Pancreas (tissue), 10 donors: ENCODE data around the gene APOBEC4. TPM values are rescaled to one million over a fixed set of nuclear protein-coding genes. Genes with fewer than 3 reads are reported as not detected.

Experiments
- ATAC-seq, 4 donors: fragments of 200-7000 bp; cut with Tn5 transposase; one replicate each; pipeline versions ENCODE4 v1.8.0 to v1.9.1; 2020; ENCODE audit warnings: mild to moderate bottlenecking in 4 of 4, moderate library complexity in 4 of 4
- DNase-seq, 6 donors: peaks; one replicate each; pipeline ENCODE4 v3.0.0-alpha.2; 2020
- FAIRE-seq: peaks from 2 replicates; lab custom pipeline; 2012; peaks lifted over from hg19 to GRCh38; lab: Jason Lieb, UNC
- H3K27ac ChIP-seq, 4 donors: fragments of 200-600 bp; sonication (generic); 1 replicate in 3 of 4; 2 replicates in 1 of 4; pipeline versions ENCODE4 v1.5.0 to v1.8.0; 2020
- H3K27me3 ChIP-seq, 4 donors: fragments of 200-600 bp; one replicate each; pipeline ENCODE4 v1.8.0; 2021
- H3K36me3 ChIP-seq, 3 donors: fragments of 200-600 bp; sonication (generic) in 1 of 3; one replicate each; pipeline versions ENCODE4 v1.5.0 to v1.8.0; 2020 to 2021
- H3K4me1 ChIP-seq, 3 donors: fragments of 200-600 bp; one replicate each; pipeline ENCODE4 v1.8.0; 2021
- H3K4me3 ChIP-seq, 4 donors: fragments of 200-600 bp; sonication (generic) in 2 of 4; one replicate each; pipeline versions ENCODE4 v1.5.0 to v1.8.0; 2020 to 2021
- H3K9me3 ChIP-seq, 4 donors: fragments of 200-600 bp; one replicate each; pipeline ENCODE4 v1.8.0; 2021
- CTCF ChIP-seq, 4 donors: fragments of 200-600 bp; sonication (generic) in 3 of 4; IDR thresholded peaks; one replicate each; pipeline versions ENCODE4 v1.5.0 to v1.8.0; 2021; ENCODE audit warnings: antibody characterized with exemption in 4 of 4
- WGBS, 2 donors: extraction: QIAGEN DNeasy Blood & Tissue Kit; methylation state at CpG; one replicate each; pipeline ENCODE4 v1.1.7; 2013; 5-methylcytosine and 5-hydroxymethylcytosine counted together
- intact Hi-C, 3 donors: fragments of 100-400 bp; cut with DNase I; formaldehyde crosslinking; loops; one replicate each; pipeline versions ENCODE4 v1.11.1 to v1.14.2; 2022
- polyA plus RNA-seq, 2 donors: library from polyadenylated mRNA; stranded (reverse); fragments of 200-250 nt; gene quantifications; one replicate each; pipeline ENCODE4 v1.2.3, GENCODE V29; 2013
- total RNA-seq, 6 donors: library from RNA; stranded (reverse); fragmentation: NEBNext Ultra II Directional in 4 of 6; extraction: Animal tissue kit (Norgen Biotek cat#: 25700) in 4 of 6; gene quantifications; one replicate each; pipeline versions ENCODE4 v1.2.1 to v1.2.4, GENCODE V29; 2021 to 2023
- donor health status: healthy with polysubstance abuse.
- donor health status: DM: no; HTN: no; CAD: no; lungs with moderate emphysema.
- donor health status: DM: no; HTN: no; CAD: no.
- donor health status: control.
- donor health status: control.
- donor health status: Bipolar disorder and iron deficiency.
- donor health status: DM: yes; HTN: yes; CAD: no.
- donor health status: DM: no; HTN: no; CAD: no.
- donor health status: DM: no; HTN: no; CAD: no.
- donor health status: DM: yes; HTN: yes; CAD: no.

APOBEC4 gene
- total and polyA plus RNA-seq, 8 donors: 0.05 TPM; not detected in 7

DNA sequence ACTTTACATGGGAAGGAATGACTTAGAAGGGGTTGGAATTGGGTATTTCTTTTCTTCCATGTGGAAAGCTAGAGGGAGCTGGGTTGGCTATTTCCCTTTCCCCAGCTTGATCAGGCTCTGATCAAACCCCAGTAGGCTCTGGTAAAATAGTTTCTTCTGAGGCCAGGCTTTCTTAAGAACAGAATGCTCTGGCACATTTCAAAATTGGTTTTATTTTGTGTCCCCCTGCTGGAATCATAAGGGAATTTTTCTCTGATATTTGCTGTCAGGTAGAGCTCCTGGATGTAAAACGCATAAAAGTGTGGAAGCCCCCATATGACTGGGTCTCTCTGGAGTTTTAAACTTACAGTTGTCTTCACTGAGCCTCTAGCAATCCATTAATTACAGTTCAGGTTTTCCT, 17.1 kb upstream of the APOBEC4 start:
- FAIRE-seq (no peak), DNase-seq (no peak), ATAC-seq (no peak)
- WGBS, 2 donors: 88 to 96% methylated on average over 1 of the region's 1 CpG
- Histone ChIP-seq H3K4me1 (no peaks in the 10 kb centered on the region), H3K27ac (no peak overlapping the region), H3K9me3 (no peaks in the 10 kb centered on the region), H3K36me3 (no peaks in the 10 kb centered on the region), H3K4me3 (no peak overlapping the region), H3K27me3 (no peaks in the 10 kb centered on the region)
- no peak for TF ChIP-seq CTCF (IDR thresholded peaks at IDR 0.05)
- intact Hi-C loops: no loop called here

- H3K9me3 ChIP-seq: no peaks in the 10 kb centered on the region
- ATAC-seq (no peak), FAIRE-seq (no peak), DNase-seq (no peak)
- 75 to 76% methylated on average over 3 of the region's 3 CpGs for WGBS, 2 donors
- no peak overlapping the region for H3K4me3 ChIP-seq
- H3K27me3 ChIP-seq: no peaks in the 10 kb centered on the region
- no peak for TF ChIP-seq CTCF (IDR thresholded peaks at IDR 0.05)
- intact Hi-C loops: loop anchor here in 1 of 3 donors (10.0 kb wide), 1 partner anchor 258 kb away; no protein-coding TSS in a partner anchor
- no peaks in the 10 kb centered on the region for H3K36me3 ChIP-seq
- no peak overlapping the region for H3K27ac ChIP-seq
- H3K4me1 ChIP-seq: peaks cover 0 to 3% (median 0%) of the 10 kb centered on the region in 3 donors
Measured at GRCh38 chr1:183656355-183656754, 3.2 kb upstream of the APOBEC4 start.

DNA sequence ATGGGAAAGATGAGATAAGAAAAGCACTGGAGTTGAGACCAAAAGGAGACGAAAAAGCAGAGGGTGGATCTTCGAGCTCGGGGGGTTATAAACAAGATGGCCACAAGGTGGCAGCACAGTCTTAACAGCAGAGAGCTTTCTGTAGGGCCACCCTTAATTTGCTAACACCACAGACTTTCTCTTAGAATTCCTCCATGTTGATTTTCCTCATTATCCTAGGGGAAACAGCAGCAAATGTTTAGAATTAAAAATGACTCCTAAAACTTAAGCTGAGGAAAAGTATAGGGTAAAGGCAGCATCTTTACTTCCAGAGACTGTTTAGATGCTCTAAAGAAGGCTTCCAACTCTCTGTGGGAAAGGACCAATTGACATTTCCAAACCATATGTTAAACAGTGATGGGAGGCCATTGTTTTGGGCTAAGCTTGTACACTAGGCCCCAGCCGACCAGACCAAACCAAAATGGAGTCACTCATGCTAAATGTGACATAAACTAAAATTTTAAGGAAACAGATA, 2.5 kb upstream of the APOBEC4 start:
- peak; percentile 61 for FAIRE-seq
- peak; percentile 71 to 84 (median 74) for TF ChIP-seq CTCF (IDR thresholded peaks at IDR 0.05)

GRCh38 chr1:183654706-183655105, 1.6 kb upstream of the APOBEC4 start:
- no peaks in the 10 kb centered on the region for H3K9me3 ChIP-seq
- no peak overlapping the region for H3K27ac ChIP-seq
- H3K36me3 ChIP-seq: no peaks in the 10 kb centered on the region
- no peak for TF ChIP-seq CTCF (IDR thresholded peaks at IDR 0.05)
- ATAC-seq: no peak
- no peak overlapping the region for H3K4me3 ChIP-seq
- intact Hi-C loops: loop anchor here (5.0 to 10.0 kb wide), 3 partner anchors 258 to 263 kb away; no protein-coding TSS in a partner anchor
- H3K27me3 ChIP-seq: no peaks in the 10 kb centered on the region
- FAIRE-seq: no peak
- DNase-seq: no peak
- H3K4me1 ChIP-seq: peaks cover 0 to 3% (median 0%) of the 10 kb centered on the region in 3 donors

More for the DNA sequence above, 2.5 kb upstream of the APOBEC4 start:
- intact Hi-C loops: loop anchor here in 1 of 3 donors (10.0 kb wide), 1 partner anchor 259 kb away; no protein-coding TSS in a partner anchor
- no peaks in the 10 kb centered on the region for H3K9me3 ChIP-seq
- no peak overlapping the region for H3K4me3 ChIP-seq
- peak; percentile 87 to 97 (median 90) for ATAC-seq
- WGBS, 2 donors: 2 to 5% methylated on average over 4 of the region's 4 CpGs
- H3K4me1 ChIP-seq: peaks cover 0 to 3% (median 0%) of the 10 kb centered on the region in 3 donors
- H3K27ac ChIP-seq: no peak overlapping the region
- no peaks in the 10 kb centered on the region for H3K27me3 ChIP-seq
- peak; percentile 45 to 84 (median 68) for DNase-seq
- H3K36me3 ChIP-seq: no peaks in the 10 kb centered on the region

- Histone ChIP-seq H3K27me3 (no peaks in the 10 kb centered on the region), H3K4me1 (peaks cover 0 to 3% (median 0%) of the 10 kb centered on the region in 3 donors), H3K36me3 (no peaks in the 10 kb centered on the region), H3K9me3 (no peaks in the 10 kb centered on the region), H3K4me3 (no peak overlapping the region), H3K27ac (no peak overlapping the region)
- no peak for DNase-seq
- no peak for TF ChIP-seq CTCF (IDR thresholded peaks at IDR 0.05)
- WGBS, 2 donors: 74 to 76% methylated on average over 4 of the region's 4 CpGs
- FAIRE-seq: no peak
- intact Hi-C loops: loop anchor here (5.0 to 10.0 kb wide), 3 partner anchors 258 to 263 kb away; no protein-coding TSS in a partner anchor
- ATAC-seq: peak in 1 of 4 donors; percentile 35
Measured at GRCh38 chr1:183653876-183654451, 848 bp upstream of the APOBEC4 start.
